ENCODE data around the gene GTSF1L.

DNA sequence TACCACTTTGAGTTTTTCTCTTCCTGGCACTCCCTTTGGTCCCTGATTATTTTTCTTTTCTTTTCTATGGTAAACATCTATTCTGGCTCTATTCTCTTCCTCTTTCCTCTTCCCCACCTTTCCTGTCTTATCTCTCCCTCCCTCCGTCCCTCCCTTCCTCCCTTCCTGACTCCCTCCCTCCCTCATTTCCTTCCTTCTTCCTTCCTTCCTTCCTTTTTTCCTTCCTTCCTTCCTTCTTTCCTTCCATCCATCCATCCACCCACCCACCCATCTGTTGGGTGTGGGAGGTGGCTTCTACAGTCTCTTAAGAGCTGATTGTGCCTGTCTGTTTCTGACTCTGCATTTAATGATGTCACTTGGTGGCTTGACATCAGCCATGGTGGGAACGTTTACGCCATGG is 43.5 kb upstream of the GTSF1L start:
- TF ChIP-seq EZH2 (IDR thresholded peaks at IDR 0.05; ENCODE audit: insufficient read depth, poor library complexity, severe bottlenecking) (no peak), EZH2phosphoT487 (IDR thresholded peaks at IDR 0.05; ENCODE audit: insufficient read depth, low read depth) (no peak)

Measured in GM23248 (cell line).